WERI-Rb-1 (cell line): ENCODE results near the gene CAMK1G.

Experiments used
- DNase-seq: peaks from one replicate; pipeline ENCODE4 v3.0.0-alpha.2; 2020
- H3K27ac ChIP-seq: fragments of 250-450 bp; sonication (Bioruptor Pico); 2 replicates; pipeline ENCODE4 v1.5.1; 2020; ENCODE audit warnings: mild to moderate bottlenecking, moderate library complexity
- H3K27me3 ChIP-seq: fragments of 250-450 bp; sonication (Bioruptor Pico); 2 replicates; pipeline ENCODE4 v1.5.1; 2021; ENCODE audit warnings: mild to moderate bottlenecking, low read depth, moderate library complexity; ENCODE audit not compliant: insufficient read depth, severe bottlenecking
- H3K36me3 ChIP-seq: fragments of 250-450 bp; sonication (Bioruptor Pico); 2 replicates; pipeline ENCODE4 v1.5.1; 2020; ENCODE audit warnings: mild to moderate bottlenecking, moderate library complexity
- H3K4me3 ChIP-seq: 2 replicates; pipeline ENCODE4 v1.5.1; 2011; ENCODE audit warnings: low read depth, mild to moderate bottlenecking, control low read depth, low read length
- H3K9me3 ChIP-seq: fragments of 250-450 bp; sonication (Bioruptor Pico); 2 replicates; pipeline ENCODE4 v1.5.1; 2021; ENCODE audit warnings: mild to moderate bottlenecking, moderate library complexity; ENCODE audit not compliant: severe bottlenecking
- CTCF ChIP-seq: IDR thresholded peaks from 2 replicates; pipeline ENCODE4 v1.5.1; 2011; ENCODE audit warnings: low read depth, mild to moderate bottlenecking, control low read depth, inconsistent platforms, low read length

The CAMK1G gene

GRCh38 chr1:209542585-209542984 is 40.9 kb upstream of the CAMK1G start:
- H3K27me3 ChIP-seq, result peaks cover 35% of the 10 kb centered on the region
- TF ChIP-seq CTCF, result no peak
- no peak overlapping the region for H3K4me3 ChIP-seq
- H3K27ac ChIP-seq, result no peak overlapping the region
- H3K9me3 ChIP-seq, result no peaks in the 10 kb centered on the region
- no peak for DNase-seq
- H3K36me3 ChIP-seq, result no peaks in the 10 kb centered on the region

DNA sequence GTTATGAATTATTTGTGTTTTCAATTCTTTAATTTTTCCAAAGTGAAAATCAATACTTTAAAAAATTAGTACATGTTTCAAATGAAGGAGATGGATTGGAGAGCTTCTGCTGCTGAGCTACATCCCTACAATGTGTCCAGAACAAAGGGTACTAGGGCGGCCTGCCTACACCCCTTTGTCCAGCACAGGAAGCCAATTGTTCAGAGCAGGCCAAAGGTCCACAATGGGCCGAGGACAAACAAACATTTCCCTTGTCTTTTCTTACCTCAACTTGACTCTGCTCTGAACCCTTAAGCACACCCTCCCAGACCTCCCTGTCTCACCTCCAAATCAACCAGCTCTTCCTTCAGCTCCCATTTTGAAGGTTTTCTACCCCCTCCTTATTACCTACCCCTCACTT is 39.4 kb upstream of the CAMK1G start:
- DNase-seq, result no peak
- peaks cover 40% of the 10 kb centered on the region for H3K27me3 ChIP-seq
- no peaks in the 10 kb centered on the region for H3K9me3 ChIP-seq
- H3K4me3 ChIP-seq, result no peak overlapping the region
- no peak overlapping the region for H3K27ac ChIP-seq
- no peaks in the 10 kb centered on the region for H3K36me3 ChIP-seq
- no peak for TF ChIP-seq CTCF

GRCh38 chr1:209545423-209545822 is 38.1 kb upstream of the CAMK1G start:
- Histone ChIP-seq H3K4me3 (no peak overlapping the region), H3K9me3 (no peaks in the 10 kb centered on the region), H3K27me3 (peaks cover 39% of the 10 kb centered on the region), H3K36me3 (no peaks in the 10 kb centered on the region), H3K27ac (no peak overlapping the region)
- DNase-seq, result no peak
- no peak for TF ChIP-seq CTCF

- DNase-seq, result no peak
- Histone ChIP-seq H3K36me3 (no peaks in the 10 kb centered on the region), H3K27ac (no peak overlapping the region), H3K4me3 (no peak overlapping the region), H3K9me3 (no peaks in the 10 kb centered on the region), H3K27me3 (peaks cover 29% of the 10 kb centered on the region)
- no peak for TF ChIP-seq CTCF
Measured at GRCh38 chr1:209546390-209547085, 37.0 kb upstream of the CAMK1G start.

DNA sequence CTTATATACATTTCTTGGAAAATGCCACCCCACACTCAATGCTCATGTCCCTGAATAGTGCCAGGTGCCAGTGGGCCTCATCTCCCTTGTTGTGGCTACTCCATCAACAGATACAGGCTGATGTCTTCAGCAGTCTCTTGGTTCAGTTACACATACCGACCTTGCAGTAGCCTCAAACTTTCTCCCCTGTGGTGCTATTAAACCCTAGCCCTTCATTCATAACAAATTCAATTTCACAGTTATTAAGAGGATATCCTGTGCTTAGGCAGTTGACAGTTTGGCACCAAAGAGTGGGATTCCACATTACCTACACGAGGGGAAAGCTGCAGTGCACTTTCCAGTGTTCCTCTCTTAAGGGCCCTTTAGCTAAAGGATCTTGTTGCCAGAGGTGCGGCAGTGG is 35.9 kb upstream of the CAMK1G start:
- Histone ChIP-seq H3K27ac (no peak overlapping the region), H3K9me3 (no peaks in the 10 kb centered on the region), H3K27me3 (peaks cover 33% of the 10 kb centered on the region), H3K36me3 (no peaks in the 10 kb centered on the region), H3K4me3 (no peak overlapping the region)
- no peak for DNase-seq
- TF ChIP-seq CTCF, result no peak
